Endothelial cell of umbilical vein (primary cell): ENCODE results near the gene COG5.

ENCODE experiments used
- CTCF ChIP-seq, 2 donors: IDR thresholded peaks; 1 replicate in 1 of 2; 2 replicates in 1 of 2; pipeline ENCODE4 v1.5.1; 2011; ENCODE audit warnings: low read length in 2 of 2, mild to moderate bottlenecking in 2 of 2, moderate library complexity in 2 of 2, control low read depth in 1 of 2, inconsistent platforms in 1 of 2, low read depth in 1 of 2; ENCODE audit not compliant: insufficient read depth in 1 of 2; ENCODE audit errors: extremely low read depth in 1 of 2
- EZH2 ChIP-seq: IDR thresholded peaks from 2 replicates; pipeline ENCODE4 v1.6.1; 2012; ENCODE audit warnings: borderline replicate concordance, low read depth, mild to moderate bottlenecking, moderate library complexity, low read length, inconsistent platforms; ENCODE audit not compliant: severe bottlenecking
- FOS ChIP-seq: IDR thresholded peaks from 2 replicates; pipeline ENCODE4 v1.6.1; 2011; ENCODE audit warnings: mild to moderate bottlenecking, low read length, moderate library complexity, borderline replicate concordance; ENCODE audit not compliant: insufficient read depth
- GATA2 ChIP-seq: IDR thresholded peaks from 2 replicates; pipeline ENCODE4 v1.7.0; 2011; ENCODE audit warnings: low read depth, mild to moderate bottlenecking, moderate library complexity, mixed read lengths, low read length; ENCODE audit not compliant: insufficient read length, insufficient read depth
- MAX ChIP-seq: IDR thresholded peaks from 2 replicates; pipeline ENCODE4 v1.6.1; 2011; ENCODE audit not compliant: insufficient read depth, insufficient read length
- MYC ChIP-seq: IDR thresholded peaks from one replicate; pipeline ENCODE4 v1.6.1; 2011; ENCODE audit warnings: mild to moderate bottlenecking, low read depth, low read length
- POLR2A ChIP-seq: IDR thresholded peaks from 2 replicates; pipeline ENCODE4 v1.6.1; 2012; ENCODE audit warnings: low read depth, mild to moderate bottlenecking, control low read depth, low read length
- POLR2AphosphoS5 ChIP-seq: IDR thresholded peaks from 2 replicates; pipeline ENCODE4 v1.6.1; 2012; ENCODE audit warnings: low read depth, mild to moderate bottlenecking, control low read depth, low read length, moderate library complexity; ENCODE audit not compliant: insufficient read depth

- TF ChIP-seq CTCF (IDR thresholded peaks at IDR 0.05; ENCODE audit: extremely low read depth in 1 of 2, insufficient read depth in 1 of 2, low read depth in 1 of 2, low read length in 2 of 2) (no peak), EZH2 (no peak), GATA2 (no peak), POLR2A (no peak), POLR2AphosphoS5 (no peak), FOS (no peak), MYC (no peak), MAX (no peak)
Measured at GRCh38 chr7:107579554-107579884, 15.8 kb upstream of the COG5 start.
